H9 (cell line): Measurements from ENCODE around the gene CDADC1. TPM values are rescaled to one million over a fixed set of nuclear protein-coding genes. Genes with fewer than 3 reads are reported as not detected.

Experiments used
- DNase-seq: peaks from one replicate; pipeline ENCODE4 v3.0.0-alpha.2; 2017
- H2AFZ ChIP-seq: one replicate; pipeline ENCODE4 v1.6.1; 2013; ENCODE audit warnings: mild to moderate bottlenecking, low read length, control low read depth, moderate library complexity
- H2AK5ac ChIP-seq: 2 replicates; pipeline ENCODE4 v1.6.1; 2013; ENCODE audit warnings: low read length, control low read depth, mixed read lengths; ENCODE audit not compliant: insufficient read length
- H2BK120ac ChIP-seq: one replicate; pipeline ENCODE4 v1.6.1; 2013; ENCODE audit warnings: low read depth, mild to moderate bottlenecking, low read length, control low read depth, inconsistent platforms; ENCODE audit not compliant: poor library complexity, severe bottlenecking
- H2BK12ac ChIP-seq: 2 replicates; pipeline ENCODE4 v1.6.1; 2013; ENCODE audit warnings: low read length, control low read depth, mixed read lengths, low read depth; ENCODE audit not compliant: insufficient read length
- H2BK15ac ChIP-seq: 2 replicates; pipeline ENCODE4 v1.6.1; 2013; ENCODE audit warnings: low read depth, low read length, control low read depth
- H2BK20ac ChIP-seq: one replicate; pipeline ENCODE4 v1.6.1; 2013; ENCODE audit warnings: low read depth, mild to moderate bottlenecking, low read length, control low read depth, inconsistent platforms; ENCODE audit not compliant: poor library complexity, severe bottlenecking
- H2BK5ac ChIP-seq: 2 replicates; pipeline ENCODE4 v1.6.1; 2013; ENCODE audit warnings: low read length, control low read depth, mixed read lengths; ENCODE audit not compliant: insufficient read length
- H3K14ac ChIP-seq: 2 replicates; pipeline ENCODE4 v1.6.1; 2013; ENCODE audit warnings: low read length, control low read depth; ENCODE audit not compliant: insufficient read depth
- H3K18ac ChIP-seq: 2 replicates; pipeline ENCODE4 v1.6.1; 2013; ENCODE audit warnings: low read depth, mild to moderate bottlenecking, mixed read lengths, low read length, control low read depth; ENCODE audit not compliant: insufficient read length
- H3K23ac ChIP-seq: 2 replicates; pipeline ENCODE4 v1.6.1; 2013; ENCODE audit warnings: low read length, control low read depth, mixed read lengths, low read depth; ENCODE audit not compliant: insufficient read length
- H3K23me2 ChIP-seq: 2 replicates; pipeline ENCODE4 v1.6.1; 2013; ENCODE audit warnings: low read depth, mild to moderate bottlenecking, mixed read lengths, low read length, control low read depth; ENCODE audit not compliant: insufficient read length, poor library complexity, severe bottlenecking
- H3K27ac ChIP-seq: 2 replicates; pipeline ENCODE4 v1.5.1; 2013; ENCODE audit warnings: low read length, control low read depth, mixed read lengths, low read depth; ENCODE audit not compliant: insufficient read length
- H3K27me3 ChIP-seq: 2 replicates; pipeline ENCODE4 v1.6.1; 2013; ENCODE audit warnings: low read length, control low read depth, inconsistent platforms; ENCODE audit not compliant: insufficient read depth
- H3K4ac ChIP-seq: 2 replicates; pipeline ENCODE4 v1.6.1; 2013; ENCODE audit warnings: low read depth, mild to moderate bottlenecking, control low read depth, inconsistent platforms, low read length, moderate library complexity
- H3K4me1 ChIP-seq: 2 replicates; pipeline ENCODE4 v1.6.1; 2013; ENCODE audit warnings: low read length, control low read depth, inconsistent platforms; ENCODE audit not compliant: insufficient read depth
- H3K4me2 ChIP-seq: 2 replicates; pipeline ENCODE4 v1.6.1; 2013; ENCODE audit warnings: low read length, control low read depth, mixed read lengths; ENCODE audit not compliant: insufficient read length, insufficient read depth
- H3K56ac ChIP-seq: 2 replicates; pipeline ENCODE4 v1.6.1; 2013; ENCODE audit warnings: low read depth, mild to moderate bottlenecking, mixed read lengths, low read length, control low read depth; ENCODE audit not compliant: insufficient read length
- H3K79me1 ChIP-seq: 2 replicates; pipeline ENCODE4 v1.6.1; 2013; ENCODE audit warnings: low read depth, mild to moderate bottlenecking, moderate library complexity, low read length, control low read depth, inconsistent platforms; ENCODE audit not compliant: insufficient read depth, poor library complexity, severe bottlenecking
- H3K79me2 ChIP-seq: 2 replicates; pipeline ENCODE4 v1.6.1; 2013; ENCODE audit warnings: low read length, control low read depth, inconsistent platforms; ENCODE audit not compliant: insufficient read depth
- H3K9ac ChIP-seq: 2 replicates; pipeline ENCODE4 v1.6.1; 2013; ENCODE audit warnings: low read length, control low read depth, mixed read lengths; ENCODE audit not compliant: insufficient read length; ENCODE audit errors: extremely low read depth
- H3K9me3 ChIP-seq: one replicate; pipeline ENCODE4 v1.6.1; 2013; ENCODE audit warnings: low read depth, low read length, inconsistent platforms; ENCODE audit not compliant: control insufficient read depth
- H3T11ph ChIP-seq: one replicate; pipeline ENCODE4 v1.6.1; 2013; ENCODE audit warnings: mild to moderate bottlenecking, low read length, control low read depth, inconsistent platforms
- H4K20me1 ChIP-seq: one replicate; pipeline ENCODE4 v1.6.1; 2013; ENCODE audit not compliant: control insufficient read depth, insufficient read length, insufficient read depth
- H4K5ac ChIP-seq: 2 replicates; pipeline ENCODE4 v1.6.1; 2013; ENCODE audit warnings: low read depth, mild to moderate bottlenecking, mixed read lengths, low read length, control low read depth; ENCODE audit not compliant: insufficient read length
- H4K8ac ChIP-seq: replicated peaks from 2 replicates; pipeline ENCODE4 v1.6.1; 2013; ENCODE audit warnings: low read length, control low read depth, mixed read lengths, low read depth; ENCODE audit not compliant: insufficient read length
- H4K91ac ChIP-seq: 2 replicates; pipeline ENCODE4 v1.6.1; 2013; ENCODE audit warnings: low read depth, mild to moderate bottlenecking, moderate library complexity, mixed read lengths, low read length, control low read depth; ENCODE audit not compliant: insufficient read length
- H3K27ac Mint-ChIP-seq, 3 experiments: 2 replicates in 2 of 3; 3 replicates in 1 of 3; pipeline ENCODE4 v1.8.0; 2020 to 2021; ENCODE audit warnings: mixed read lengths in 3 of 3, mild to moderate bottlenecking in 1 of 3, moderate library complexity in 1 of 3
- H3K27me3 Mint-ChIP-seq: 2 replicates; pipeline ENCODE4 v1.8.0; 2021; ENCODE audit warnings: low read depth, mild to moderate bottlenecking, moderate library complexity, mixed read lengths
- H3K36me3 Mint-ChIP-seq, 3 experiments: 2 replicates in 2 of 3; 3 replicates in 1 of 3; pipeline ENCODE4 v1.8.0; 2020 to 2021; ENCODE audit warnings: low read depth in 3 of 3, mixed read lengths in 3 of 3; ENCODE audit not compliant: insufficient read depth in 1 of 3
- H3K4me1 Mint-ChIP-seq, 2 experiments: 2 replicates each; pipeline ENCODE4 v1.8.0; 2020; ENCODE audit warnings: mixed read lengths in 2 of 2
- H3K4me3 Mint-ChIP-seq, 2 experiments: 2 replicates in 1 of 2; 3 replicates in 1 of 2; pipeline ENCODE4 v1.8.0; 2020 to 2021; ENCODE audit warnings: mild to moderate bottlenecking in 2 of 2, mixed read lengths in 2 of 2, moderate library complexity in 1 of 2
- H3K9me3 Mint-ChIP-seq, 2 experiments: 2 replicates in 1 of 2; 3 replicates in 1 of 2; pipeline ENCODE4 v1.8.0; 2020; ENCODE audit warnings: mild to moderate bottlenecking in 2 of 2, mixed read lengths in 2 of 2, moderate library complexity in 1 of 2
- WGBS: extraction: QIAGEN DNeasy Blood & Tissue Kit; methylation state at CpG from one replicate; pipeline ENCODE4 v1.1.7; 2013; ENCODE audit warnings: missing lambda C conversion rate, low lambda C conversion rate, mixed read lengths; ENCODE audit not compliant: insufficient read length; ENCODE audit errors: extremely low coverage; 5-methylcytosine and 5-hydroxymethylcytosine counted together
- total RNA-seq: library from RNA; stranded (reverse); gene quantifications from 2 replicates; pipeline ENCODE4 v1.2.1, GENCODE V29; 2021
- TF ChIP-seq, protein P1 (sequence below): fragments of 200-600 bp; sonication (generic); conservative IDR thresholded peaks from 3 replicates; pipeline ENCODE4 v1.8.0; 2021; ENCODE audit warnings: antibody characterized with exemption, mild to moderate bottlenecking

The CDADC1 gene
- total RNA-seq, 1 experiment from 2014 or later = 4.9 TPM

DNA sequence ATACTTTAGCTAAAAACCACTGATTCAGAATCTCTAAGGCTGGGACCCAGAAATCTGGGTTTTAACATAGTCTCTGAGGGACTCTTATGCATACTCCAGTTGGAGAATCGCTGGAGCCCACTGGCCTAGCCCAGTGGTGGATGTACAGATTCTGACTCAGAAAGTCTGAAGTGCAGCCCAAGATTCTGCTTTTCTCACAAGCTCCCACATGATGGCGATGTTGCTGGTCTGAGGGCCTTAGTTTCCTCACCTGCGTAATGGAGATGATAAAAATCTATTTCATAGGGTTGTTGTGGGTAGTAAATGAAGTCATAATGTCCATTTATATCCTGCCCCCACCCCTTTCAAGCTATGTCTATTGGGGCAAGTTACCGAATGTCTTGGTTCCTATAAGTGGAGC, 7.7 kb upstream of the CDADC1 start:
- no peak overlapping the region for H3K9ac ChIP-seq
- no peak overlapping the region for H4K5ac ChIP-seq
- Mint-ChIP-seq H3K36me3 (no peaks in the 10 kb centered on the region), H3K27me3 (no peaks in the 10 kb centered on the region), H3K9me3 (no peaks in the 10 kb centered on the region), H3K4me3 (no peak overlapping the region), H3K4me1 (no peaks in the 10 kb centered on the region), H3K27ac (no peak overlapping the region)
- H3K79me1 ChIP-seq = no peaks in the 10 kb centered on the region
- H3K23me2 ChIP-seq = no peaks in the 10 kb centered on the region
- H3K9me3 ChIP-seq = no peaks in the 10 kb centered on the region
- H3K14ac ChIP-seq = no peak overlapping the region
- H2AK5ac ChIP-seq = no peak overlapping the region
- DNase-seq = no peak
- no peak overlapping the region for H3K18ac ChIP-seq
- H3K27ac ChIP-seq = no peak overlapping the region
- no peak overlapping the region for H3K56ac ChIP-seq
- no peak overlapping the region for H2BK5ac ChIP-seq
- H3K23ac ChIP-seq = no peak overlapping the region
- TF ChIP-seq, protein P1, sequence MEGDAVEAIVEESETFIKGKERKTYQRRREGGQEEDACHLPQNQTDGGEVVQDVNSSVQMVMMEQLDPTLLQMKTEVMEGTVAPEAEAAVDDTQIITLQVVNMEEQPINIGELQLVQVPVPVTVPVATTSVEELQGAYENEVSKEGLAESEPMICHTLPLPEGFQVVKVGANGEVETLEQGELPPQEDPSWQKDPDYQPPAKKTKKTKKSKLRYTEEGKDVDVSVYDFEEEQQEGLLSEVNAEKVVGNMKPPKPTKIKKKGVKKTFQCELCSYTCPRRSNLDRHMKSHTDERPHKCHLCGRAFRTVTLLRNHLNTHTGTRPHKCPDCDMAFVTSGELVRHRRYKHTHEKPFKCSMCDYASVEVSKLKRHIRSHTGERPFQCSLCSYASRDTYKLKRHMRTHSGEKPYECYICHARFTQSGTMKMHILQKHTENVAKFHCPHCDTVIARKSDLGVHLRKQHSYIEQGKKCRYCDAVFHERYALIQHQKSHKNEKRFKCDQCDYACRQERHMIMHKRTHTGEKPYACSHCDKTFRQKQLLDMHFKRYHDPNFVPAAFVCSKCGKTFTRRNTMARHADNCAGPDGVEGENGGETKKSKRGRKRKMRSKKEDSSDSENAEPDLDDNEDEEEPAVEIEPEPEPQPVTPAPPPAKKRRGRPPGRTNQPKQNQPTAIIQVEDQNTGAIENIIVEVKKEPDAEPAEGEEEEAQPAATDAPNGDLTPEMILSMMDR = peak; percentile 69
- no peaks in the 10 kb centered on the region for H3K4me1 ChIP-seq
- H2BK120ac ChIP-seq = no peak overlapping the region
- no peak overlapping the region for H2BK20ac ChIP-seq
- H3T11ph ChIP-seq = no peak overlapping the region
- H4K20me1 ChIP-seq = no peaks in the 10 kb centered on the region
- H2BK12ac ChIP-seq = no peak overlapping the region
- no peak overlapping the region for H4K91ac ChIP-seq
- H2AFZ ChIP-seq = no peak overlapping the region
- H3K27me3 ChIP-seq = no peaks in the 10 kb centered on the region
- no peak overlapping the region for H4K8ac ChIP-seq
- H2BK15ac ChIP-seq = no peak overlapping the region
- no CpG with 5 or more reads among the region's 4 CpGs for WGBS
- no peak overlapping the region for H3K4ac ChIP-seq
- no peak overlapping the region for H3K4me2 ChIP-seq
- no peaks in the 10 kb centered on the region for H3K79me2 ChIP-seq
